ENCODE data around the gene PROB1.

PROB1 gene

GRCh38 chr5:139419226-139420192 lies 24.6 kb upstream of the PROB1 start:
- no peak overlapping the region for H3K4me3 ChIP-seq (ENCODE audit: low read depth, low read length)
- in situ Hi-C loops (cut with HindIII; ENCODE audit: low sequenced_read_pairs), result loop anchor here (10.0 kb wide), 1 partner anchor 105 kb away; no protein-coding TSS in a partner anchor
- no peak for TF ChIP-seq CTCF (IDR thresholded peaks at IDR 0.05; ENCODE audit: low read depth, low read length, missing control alignments)
- DNase-seq (ENCODE audit: low read depth), result no peak

GRCh38 chr5:139418793-139419192 lies 23.9 kb upstream of the PROB1 start:
- no peak for DNase-seq (ENCODE audit: low read depth)
- no peak for TF ChIP-seq CTCF (IDR thresholded peaks at IDR 0.05; ENCODE audit: low read depth, low read length, missing control alignments)
- in situ Hi-C loops (cut with HindIII; ENCODE audit: low sequenced_read_pairs), result loop anchor here (10.0 kb wide), 1 partner anchor 106 kb away; no protein-coding TSS in a partner anchor
- H3K4me3 ChIP-seq (ENCODE audit: low read depth, low read length), result no peak overlapping the region

GRCh38 chr5:139417214-139417613 lies 22.3 kb upstream of the PROB1 start:
- DNase-seq (ENCODE audit: low read depth), result no peak
- TF ChIP-seq CTCF (IDR thresholded peaks at IDR 0.05; ENCODE audit: low read depth, low read length, missing control alignments), result no peak
- in situ Hi-C loops (cut with HindIII; ENCODE audit: low sequenced_read_pairs), result loop anchor here (10.0 kb wide), 1 partner anchor 108 kb away; no protein-coding TSS in a partner anchor
- H3K4me3 ChIP-seq (ENCODE audit: low read depth, low read length), result no peak overlapping the region

- no peak for DNase-seq (ENCODE audit: low read depth)
- in situ Hi-C loops (cut with HindIII; ENCODE audit: low sequenced_read_pairs), result loop anchor here (10.0 kb wide), 1 partner anchor 108 kb away; no protein-coding TSS in a partner anchor
- no peak overlapping the region for H3K4me3 ChIP-seq (ENCODE audit: low read depth, low read length)
- TF ChIP-seq CTCF (IDR thresholded peaks at IDR 0.05; ENCODE audit: low read depth, low read length, missing control alignments), result no peak
Observed at GRCh38 chr5:139416651-139417050, 21.7 kb upstream of the PROB1 start.

GRCh38 chr5:139415869-139416268 lies 21.0 kb upstream of the PROB1 start:
- no peak for DNase-seq (ENCODE audit: low read depth)
- no peak overlapping the region for H3K4me3 ChIP-seq (ENCODE audit: low read depth, low read length)
- no peak for TF ChIP-seq CTCF (IDR thresholded peaks at IDR 0.05; ENCODE audit: low read depth, low read length, missing control alignments)
- in situ Hi-C loops (cut with HindIII; ENCODE audit: low sequenced_read_pairs), result loop anchor here (10.0 kb wide), 1 partner anchor 109 kb away; no protein-coding TSS in a partner anchor

- no peak for TF ChIP-seq CTCF (IDR thresholded peaks at IDR 0.05; ENCODE audit: low read depth, low read length, missing control alignments)
- no peak overlapping the region for H3K4me3 ChIP-seq (ENCODE audit: low read depth, low read length)
- in situ Hi-C loops (cut with HindIII; ENCODE audit: low sequenced_read_pairs), result loop anchor here (10.0 kb wide), 1 partner anchor 109 kb away; no protein-coding TSS in a partner anchor
- DNase-seq (ENCODE audit: low read depth), result no peak
Observed at GRCh38 chr5:139415221-139415861, 20.4 kb upstream of the PROB1 start.
